Measurements from ENCODE around the gene AQP3. TPM values are rescaled to one million over a fixed set of nuclear protein-coding genes. Genes with fewer than 3 reads are reported as not detected.
"Not testable (repeated sequence)": the region's sequence is repeated elsewhere in the genome, so short reads cannot be mapped to it uniquely, and the experiment has no call there.

AQP3 gene
- total RNA-seq, 1 experiment from 2014 or later = 2.6 TPM

- H3K36me3 ChIP-seq (replicated peaks; ENCODE audit: control insufficient read depth, insufficient read depth, low read length) = no peaks in the 10 kb centered on the region
- no peak overlapping the region for H3K4me3 ChIP-seq (ENCODE audit: insufficient read depth, low read depth, low read length)
- no peaks in the 10 kb centered on the region for H3K27me3 ChIP-seq (ENCODE audit: control insufficient read depth, insufficient read depth, low read length)
- DNase-seq = no peak
Measured at GRCh38 chr9:33425128-33425533, 22.3 kb downstream of the AQP3 start.

DNA sequence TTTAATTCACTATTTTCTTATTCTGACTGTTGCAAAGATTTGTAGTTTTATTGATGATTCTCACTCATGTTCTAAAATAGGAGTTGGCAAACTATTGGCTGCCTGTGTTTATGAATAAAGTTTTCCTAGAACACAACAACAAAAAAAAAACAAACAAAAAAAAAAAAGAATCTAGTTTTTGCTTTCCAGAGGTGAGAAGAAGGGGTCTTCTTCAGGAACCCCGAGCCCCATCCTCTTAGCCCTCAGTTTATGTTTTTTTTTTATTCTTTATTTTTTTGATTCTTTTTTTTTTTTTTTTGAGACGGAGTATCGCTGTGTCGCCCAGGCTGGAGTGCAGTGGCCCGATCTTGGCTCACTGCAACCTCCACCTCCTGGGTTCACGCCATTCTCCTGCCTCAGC, 22.9 kb downstream of the AQP3 start:
- not testable (repeated sequence) for H3K27me3 ChIP-seq (ENCODE audit: control insufficient read depth, insufficient read depth, low read length); DNase-seq; H3K4me3 ChIP-seq (ENCODE audit: insufficient read depth, low read depth, low read length); H3K36me3 ChIP-seq (replicated peaks; ENCODE audit: control insufficient read depth, insufficient read depth, low read length)

- not testable (repeated sequence) for H3K4me3 ChIP-seq (ENCODE audit: insufficient read depth, low read depth, low read length); DNase-seq; H3K36me3 ChIP-seq (replicated peaks; ENCODE audit: control insufficient read depth, insufficient read depth, low read length); H3K27me3 ChIP-seq (ENCODE audit: control insufficient read depth, insufficient read depth, low read length)
Measured at GRCh38 chr9:33424043-33424442, 23.4 kb downstream of the AQP3 start.

DNA sequence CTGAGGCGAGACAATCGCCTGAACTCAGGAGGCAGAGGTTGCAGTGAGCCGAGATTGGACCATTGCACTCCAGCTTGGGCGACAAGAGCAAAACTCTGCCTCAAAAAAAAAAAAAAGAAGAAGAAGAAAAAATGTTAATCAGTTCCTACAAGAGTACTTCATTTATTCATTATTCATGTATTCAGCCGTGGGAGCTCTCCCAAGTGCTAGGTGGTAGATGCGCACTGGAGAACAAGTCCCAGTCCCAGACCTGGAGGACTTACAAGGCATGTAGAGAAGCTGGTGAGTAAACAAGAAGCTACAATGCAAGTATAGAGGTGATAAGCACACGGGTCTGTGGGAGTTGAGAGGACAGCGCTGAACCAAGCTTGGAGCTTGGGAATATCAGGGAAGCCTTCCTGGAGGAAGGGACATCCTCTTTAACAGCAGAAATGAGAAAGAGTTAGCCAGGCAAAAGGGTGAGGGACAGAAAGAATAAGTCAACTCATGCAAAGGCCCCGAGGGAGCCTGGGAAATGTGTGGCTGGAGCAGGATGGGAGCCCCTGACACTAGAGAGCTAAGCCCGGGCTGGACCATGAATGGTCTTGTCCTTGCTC, 27.6 kb downstream of the AQP3 start:
- H3K27me3 ChIP-seq (ENCODE audit: control insufficient read depth, insufficient read depth, low read length) = no peaks in the 10 kb centered on the region
- DNase-seq = no peak
- no peak overlapping the region for H3K4me3 ChIP-seq (ENCODE audit: insufficient read depth, low read depth, low read length)
- H3K36me3 ChIP-seq (replicated peaks; ENCODE audit: control insufficient read depth, insufficient read depth, low read length) = no peaks in the 10 kb centered on the region

DNA sequence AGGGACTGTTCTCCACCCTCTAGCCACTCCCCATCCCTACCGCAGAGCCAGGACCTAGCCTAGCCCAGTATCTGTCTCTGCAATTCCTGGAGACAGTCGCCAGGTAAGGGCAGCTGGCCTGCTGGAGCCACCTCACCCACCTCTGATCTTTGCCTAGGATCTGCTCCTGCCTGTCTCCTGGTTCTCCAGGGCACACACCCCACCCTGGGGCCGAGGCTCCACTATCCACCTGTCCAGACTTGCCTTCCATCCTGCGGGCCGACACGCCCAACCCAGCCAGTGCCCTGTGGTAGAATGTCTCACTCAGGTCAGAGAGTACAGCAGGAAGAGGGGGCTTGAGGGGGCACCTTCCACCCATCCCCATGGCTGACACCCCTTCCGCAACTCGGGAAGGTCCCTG, 29.3 kb downstream of the AQP3 start:
- DNase-seq = no peak
- Histone ChIP-seq H3K36me3 (replicated peaks; ENCODE audit: control insufficient read depth, insufficient read depth, low read length) (no peaks in the 10 kb centered on the region), H3K4me3 (ENCODE audit: insufficient read depth, low read depth, low read length) (no peak overlapping the region), H3K27me3 (ENCODE audit: control insufficient read depth, insufficient read depth, low read length) (no peaks in the 10 kb centered on the region)

GRCh38 chr9:33416996-33417395, 30.4 kb downstream of the AQP3 start:
- no peaks in the 10 kb centered on the region for H3K27me3 ChIP-seq (ENCODE audit: control insufficient read depth, insufficient read depth, low read length)
- no peak overlapping the region for H3K4me3 ChIP-seq (ENCODE audit: insufficient read depth, low read depth, low read length)
- H3K36me3 ChIP-seq (replicated peaks; ENCODE audit: control insufficient read depth, insufficient read depth, low read length) = no peaks in the 10 kb centered on the region
- DNase-seq = no peak

- H3K36me3 ChIP-seq (replicated peaks; ENCODE audit: control insufficient read depth, insufficient read depth, low read length) = no peaks in the 10 kb centered on the region
- peak; percentile 92 for DNase-seq
- H3K27me3 ChIP-seq (ENCODE audit: control insufficient read depth, insufficient read depth, low read length) = no peaks in the 10 kb centered on the region
- H3K4me3 ChIP-seq (ENCODE audit: insufficient read depth, low read depth, low read length) = no peak overlapping the region
Measured at GRCh38 chr9:33415501-33416038, 31.8 kb downstream of the AQP3 start.

DNA sequence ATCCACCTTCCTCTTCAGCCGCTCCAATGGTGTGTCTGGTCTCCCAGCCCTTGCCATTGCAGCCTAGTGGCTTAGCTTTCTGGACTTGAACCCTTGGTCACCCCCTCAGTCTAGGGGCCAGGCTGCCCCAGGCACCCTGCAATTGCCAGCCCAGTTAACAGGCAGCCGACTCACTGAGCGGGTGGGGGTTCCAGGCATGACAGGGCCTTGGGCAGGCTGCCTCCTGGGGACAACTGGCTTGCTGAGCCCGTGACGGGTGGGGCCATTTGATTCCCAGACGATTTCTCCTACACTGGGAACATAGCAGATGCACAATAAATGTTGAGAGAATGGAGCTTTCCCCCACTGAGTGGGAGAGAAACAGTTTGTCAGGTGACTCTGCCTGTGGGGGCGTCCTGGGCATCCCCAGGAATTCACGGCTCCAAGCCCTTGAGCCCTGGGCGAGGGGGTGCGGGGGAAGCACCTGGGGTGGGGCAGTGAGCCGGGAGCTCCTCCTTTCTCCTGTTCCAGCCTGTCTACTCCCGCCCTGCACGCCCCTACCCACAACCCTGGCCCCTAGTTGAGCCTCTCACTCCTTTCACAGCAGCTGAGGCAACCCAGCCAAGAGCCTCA, 32.4 kb downstream of the AQP3 start:
- DNase-seq = no peak
- Histone ChIP-seq H3K4me3 (ENCODE audit: insufficient read depth, low read depth, low read length) (no peak overlapping the region), H3K27me3 (ENCODE audit: control insufficient read depth, insufficient read depth, low read length) (no peaks in the 10 kb centered on the region), H3K36me3 (replicated peaks; ENCODE audit: control insufficient read depth, insufficient read depth, low read length) (no peaks in the 10 kb centered on the region)

DNA sequence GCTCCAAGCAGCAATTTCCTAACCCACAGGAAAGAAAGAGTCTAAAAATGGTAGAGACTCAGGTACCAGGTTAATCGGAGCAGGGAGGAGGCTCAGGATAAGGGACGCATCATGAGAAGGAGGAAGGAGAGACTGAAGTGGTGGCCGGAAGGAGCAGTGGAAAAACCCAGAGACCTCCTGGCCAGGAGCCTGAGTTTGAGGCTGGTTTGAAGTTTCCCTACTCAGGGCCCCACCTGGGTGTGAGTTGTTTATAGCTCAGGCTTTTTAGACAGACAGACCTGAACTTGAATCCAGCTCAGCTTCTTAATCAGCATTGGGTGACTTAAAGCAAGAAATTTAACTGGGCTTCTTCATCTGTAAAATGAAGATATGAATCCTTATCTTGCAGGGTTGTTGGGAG, 33.1 kb downstream of the AQP3 start:
- H3K27me3 ChIP-seq (ENCODE audit: control insufficient read depth, insufficient read depth, low read length) = no peaks in the 10 kb centered on the region
- no peak overlapping the region for H3K4me3 ChIP-seq (ENCODE audit: insufficient read depth, low read depth, low read length)
- H3K36me3 ChIP-seq (replicated peaks; ENCODE audit: control insufficient read depth, insufficient read depth, low read length) = no peaks in the 10 kb centered on the region
- DNase-seq = no peak

- no peak for DNase-seq
- Histone ChIP-seq H3K36me3 (replicated peaks; ENCODE audit: control insufficient read depth, insufficient read depth, low read length) (no peaks in the 10 kb centered on the region), H3K4me3 (ENCODE audit: insufficient read depth, low read depth, low read length) (no peak overlapping the region), H3K27me3 (ENCODE audit: control insufficient read depth, insufficient read depth, low read length) (no peaks in the 10 kb centered on the region)
Measured at GRCh38 chr9:33408087-33408486, 39.3 kb downstream of the AQP3 start.

GRCh38 chr9:33407061-33407460, 40.3 kb downstream of the AQP3 start:
- Histone ChIP-seq H3K36me3 (replicated peaks; ENCODE audit: control insufficient read depth, insufficient read depth, low read length) (no peaks in the 10 kb centered on the region), H3K27me3 (ENCODE audit: control insufficient read depth, insufficient read depth, low read length) (no peaks in the 10 kb centered on the region), H3K4me3 (ENCODE audit: insufficient read depth, low read depth, low read length) (no peak overlapping the region)
- no peak for DNase-seq

DNA sequence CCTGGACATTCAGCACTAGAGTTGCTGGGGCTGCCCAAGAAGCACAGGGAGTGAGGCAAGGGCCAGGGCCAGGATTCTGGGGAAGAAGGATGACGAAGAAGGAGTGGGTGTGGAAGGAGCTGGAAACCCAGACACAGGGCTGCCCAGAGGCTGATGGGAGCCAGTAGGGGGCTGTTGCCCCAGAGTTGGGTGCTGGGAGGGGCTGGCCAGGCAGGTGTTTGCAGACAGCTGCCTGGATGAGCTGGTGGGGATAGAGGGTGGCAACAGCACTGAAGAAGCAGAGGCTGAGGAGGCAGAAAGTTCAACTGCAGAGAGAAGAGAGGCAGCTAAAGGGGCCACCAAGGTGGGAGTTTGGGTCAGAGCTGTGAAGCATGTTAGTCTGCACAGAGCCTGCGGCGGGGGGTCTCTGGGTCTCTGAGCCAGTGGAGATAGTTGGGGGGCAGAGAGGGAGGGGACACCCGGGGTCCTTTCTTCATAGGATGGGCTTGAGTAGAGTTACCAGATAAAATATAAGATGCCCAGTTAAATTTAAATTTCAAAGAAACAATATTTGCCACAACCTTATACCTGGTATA, 42.5 kb downstream of the AQP3 start:
- DNase-seq = peak; percentile 35
- H3K36me3 ChIP-seq (replicated peaks; ENCODE audit: control insufficient read depth, insufficient read depth, low read length) = no peaks in the 10 kb centered on the region
- no peak overlapping the region for H3K4me3 ChIP-seq (ENCODE audit: insufficient read depth, low read depth, low read length)
- H3K27me3 ChIP-seq (ENCODE audit: control insufficient read depth, insufficient read depth, low read length) = no peaks in the 10 kb centered on the region

DNA sequence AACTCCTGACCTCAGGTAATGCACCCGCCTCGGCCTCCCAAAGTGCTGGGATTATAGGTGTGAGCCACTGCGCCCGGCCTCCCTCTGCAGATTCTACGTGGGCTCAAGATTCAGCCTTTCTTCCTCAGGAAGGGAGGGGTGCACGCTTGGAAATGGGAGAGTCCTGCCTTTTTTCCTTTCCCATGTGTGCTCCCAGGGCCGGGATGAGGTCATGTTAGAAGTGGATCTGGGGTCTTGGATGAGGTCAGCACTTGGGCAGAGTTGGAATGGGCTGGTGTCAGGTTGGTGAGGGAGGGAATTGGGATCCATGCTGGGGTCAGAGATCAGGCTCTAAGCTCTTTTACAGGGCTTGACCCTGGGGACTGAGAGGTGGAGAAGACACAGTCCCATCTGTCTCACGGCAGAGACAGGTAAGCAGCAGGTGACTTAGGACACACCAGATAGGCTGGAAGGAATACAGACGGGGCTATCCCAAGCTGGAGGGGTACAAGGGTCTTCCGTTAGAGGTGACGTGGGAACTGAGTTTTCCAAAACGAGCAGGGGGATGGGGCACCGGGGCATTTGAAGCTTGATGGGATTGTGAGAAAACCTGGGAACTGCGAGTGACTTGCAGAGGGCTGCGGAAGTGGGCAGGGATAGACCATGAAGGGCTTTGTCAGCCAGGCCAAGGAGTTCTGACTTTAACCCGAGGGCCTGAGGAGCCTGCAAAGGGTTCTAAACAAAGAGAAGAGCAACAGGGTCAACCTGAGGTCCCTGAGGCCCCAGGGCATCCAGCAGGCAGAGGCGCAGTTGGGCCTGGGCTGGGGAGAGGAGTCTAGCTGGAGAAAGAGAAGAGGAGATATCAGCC, 43.2 kb downstream of the AQP3 start:
- Histone ChIP-seq H3K36me3 (replicated peaks; ENCODE audit: control insufficient read depth, insufficient read depth, low read length) (no peaks in the 10 kb centered on the region), H3K4me3 (ENCODE audit: insufficient read depth, low read depth, low read length) (no peak overlapping the region), H3K27me3 (ENCODE audit: control insufficient read depth, insufficient read depth, low read length) (no peaks in the 10 kb centered on the region)
- DNase-seq = peak; percentile 30

DNA sequence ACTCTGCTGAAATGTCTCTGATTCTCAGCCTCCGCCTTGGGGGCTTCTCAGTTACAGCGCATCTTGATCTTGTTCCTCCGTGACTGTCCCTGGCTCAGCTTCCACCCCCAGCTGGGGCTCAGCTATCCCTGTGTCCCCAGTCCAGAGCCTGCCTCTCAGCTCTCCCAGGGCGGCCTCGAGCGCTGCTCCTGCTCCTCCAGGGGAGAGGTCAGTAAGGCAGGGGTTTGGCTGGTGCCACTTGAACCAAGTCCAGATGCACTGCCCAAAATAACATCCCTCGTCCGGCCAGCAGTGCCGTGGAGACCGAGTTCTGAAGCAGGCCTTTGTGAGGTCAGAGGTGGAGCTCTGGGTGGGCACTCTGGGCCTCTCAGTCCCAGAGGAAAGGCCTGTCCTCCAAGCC, 45.0 kb downstream of the AQP3 start, which contains the start of gene AQP7:
Gene AQP7 (minus strand): TSS at position 198 of the 400 bp plus-strand sequence. CDS start 1,306 bp downstream, outside the sequence.
- H3K4me3 ChIP-seq (ENCODE audit: insufficient read depth, low read depth, low read length); H3K36me3 ChIP-seq (replicated peaks; ENCODE audit: control insufficient read depth, insufficient read depth, low read length); DNase-seq; H3K27me3 ChIP-seq (ENCODE audit: control insufficient read depth, insufficient read depth, low read length): not testable (repeated sequence)

Data from H7 (cell line).